Measurements from ENCODE around the gene ARHGEF11. TPM values are rescaled to one million over a fixed set of nuclear protein-coding genes. Genes with fewer than 3 reads are reported as not detected.

ARHGEF11 gene, protein sequence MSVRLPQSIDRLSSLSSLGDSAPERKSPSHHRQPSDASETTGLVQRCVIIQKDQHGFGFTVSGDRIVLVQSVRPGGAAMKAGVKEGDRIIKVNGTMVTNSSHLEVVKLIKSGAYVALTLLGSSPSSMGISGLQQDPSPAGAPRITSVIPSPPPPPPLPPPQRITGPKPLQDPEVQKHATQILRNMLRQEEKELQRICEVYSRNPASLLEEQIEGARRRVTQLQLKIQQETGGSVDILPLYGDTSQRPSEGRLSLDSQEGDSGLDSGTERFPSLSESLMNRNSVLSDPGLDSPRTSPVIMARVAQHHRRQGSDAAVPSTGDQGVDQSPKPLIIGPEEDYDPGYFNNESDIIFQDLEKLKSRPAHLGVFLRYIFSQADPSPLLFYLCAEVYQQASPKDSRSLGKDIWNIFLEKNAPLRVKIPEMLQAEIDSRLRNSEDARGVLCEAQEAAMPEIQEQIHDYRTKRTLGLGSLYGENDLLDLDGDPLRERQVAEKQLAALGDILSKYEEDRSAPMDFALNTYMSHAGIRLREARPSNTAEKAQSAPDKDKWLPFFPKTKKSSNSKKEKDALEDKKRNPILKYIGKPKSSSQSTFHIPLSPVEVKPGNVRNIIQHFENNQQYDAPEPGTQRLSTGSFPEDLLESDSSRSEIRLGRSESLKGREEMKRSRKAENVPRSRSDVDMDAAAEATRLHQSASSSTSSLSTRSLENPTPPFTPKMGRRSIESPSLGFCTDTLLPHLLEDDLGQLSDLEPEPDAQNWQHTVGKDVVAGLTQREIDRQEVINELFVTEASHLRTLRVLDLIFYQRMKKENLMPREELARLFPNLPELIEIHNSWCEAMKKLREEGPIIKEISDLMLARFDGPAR (N-terminal part only)
- 32.2 and 53.2 TPM in 2 replicates for total RNA-seq (ENCODE audit: low replicate concordance)

GRCh38 chr1:157045250-157046218 lies at the start of gene ARHGEF11:
Gene ARHGEF11, minus strand, starts transcription at chr1:157045742. Its CDS starts 1,412 bp downstream, at chr1:157044330.
- TF ChIP-seq CTCF (IDR thresholded peaks at IDR 0.05; ENCODE audit: insufficient read depth, low read length) = no peak
- DNase-seq (ENCODE audit: low read depth) = peak; percentile 80
- H3K4me3 ChIP-seq (ENCODE audit: low read depth, low read length) = peak within 1 kb of the TSS; percentile 81

DNA sequence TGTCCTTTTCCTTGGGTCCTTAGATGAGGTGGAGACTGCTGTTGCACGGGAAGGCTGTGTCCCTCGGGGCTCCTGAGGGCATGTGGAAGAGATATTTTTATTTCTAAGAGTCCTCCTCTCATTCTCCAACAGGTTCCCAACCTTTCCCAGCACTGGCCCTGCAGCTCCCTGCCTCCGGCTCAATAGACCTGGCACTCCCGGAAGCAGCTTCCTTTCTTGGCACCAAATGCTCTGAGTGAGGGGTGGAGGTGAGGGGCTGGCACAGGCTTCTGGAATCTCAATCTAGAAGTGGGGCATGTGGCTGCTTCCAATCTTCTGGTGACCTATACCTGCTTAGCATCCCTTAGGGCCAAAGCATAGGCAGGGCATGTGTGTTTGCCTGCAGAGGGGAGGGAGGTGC lies 49.5 kb upstream of the ARHGEF11 start:
- no peak overlapping the region for H3K4me3 ChIP-seq (ENCODE audit: low read depth, low read length)
- no peak for TF ChIP-seq CTCF (IDR thresholded peaks at IDR 0.05; ENCODE audit: insufficient read depth, low read length)
- no peak for DNase-seq (ENCODE audit: low read depth)

GRCh38 chr1:157092831-157093230 lies 47.3 kb upstream of the ARHGEF11 start:
- DNase-seq (ENCODE audit: low read depth) = peak; percentile 18
- no peak overlapping the region for H3K4me3 ChIP-seq (ENCODE audit: low read depth, low read length)
- no peak for TF ChIP-seq CTCF (IDR thresholded peaks at IDR 0.05; ENCODE audit: insufficient read depth, low read length)

DNA sequence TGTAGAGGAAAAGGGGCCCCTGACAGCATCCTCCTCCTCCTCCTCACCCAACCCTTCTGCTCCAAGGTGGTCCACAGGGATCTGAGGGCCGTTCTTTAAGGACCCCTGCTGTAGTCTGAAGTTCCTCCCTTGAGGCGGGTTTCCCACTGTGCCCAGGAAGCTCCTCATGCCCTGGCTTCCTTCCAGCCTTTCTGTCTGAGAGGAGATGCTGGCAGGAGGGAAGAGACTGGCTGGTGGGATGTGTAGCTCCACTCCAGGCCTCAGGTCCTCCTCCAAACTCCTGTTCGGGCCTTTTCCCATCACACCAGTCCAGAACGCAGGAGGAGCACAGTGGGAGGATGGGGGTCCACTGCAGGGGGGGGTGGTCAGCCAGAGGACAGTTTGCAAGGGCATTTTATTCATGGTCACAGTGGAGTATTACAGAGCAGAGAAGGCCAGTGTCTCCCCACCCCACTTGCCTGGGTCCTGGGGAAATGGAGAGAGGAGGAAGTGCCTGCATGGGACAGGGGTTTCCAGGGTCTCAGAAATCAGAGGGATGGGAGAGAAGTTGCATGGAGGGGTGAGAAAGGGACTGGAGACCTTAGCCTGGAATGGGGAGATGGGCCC lies 46.2 kb upstream of the ARHGEF11 start:
- TF ChIP-seq CTCF (IDR thresholded peaks at IDR 0.05; ENCODE audit: insufficient read depth, low read length) = no peak
- no peak overlapping the region for H3K4me3 ChIP-seq (ENCODE audit: low read depth, low read length)
- no peak for DNase-seq (ENCODE audit: low read depth)

- no peak for DNase-seq (ENCODE audit: low read depth)
- TF ChIP-seq CTCF (IDR thresholded peaks at IDR 0.05; ENCODE audit: insufficient read depth, low read length) = no peak
- no peak overlapping the region for H3K4me3 ChIP-seq (ENCODE audit: low read depth, low read length)
Measured at GRCh38 chr1:157091186-157091585, 45.6 kb upstream of the ARHGEF11 start.

DNA sequence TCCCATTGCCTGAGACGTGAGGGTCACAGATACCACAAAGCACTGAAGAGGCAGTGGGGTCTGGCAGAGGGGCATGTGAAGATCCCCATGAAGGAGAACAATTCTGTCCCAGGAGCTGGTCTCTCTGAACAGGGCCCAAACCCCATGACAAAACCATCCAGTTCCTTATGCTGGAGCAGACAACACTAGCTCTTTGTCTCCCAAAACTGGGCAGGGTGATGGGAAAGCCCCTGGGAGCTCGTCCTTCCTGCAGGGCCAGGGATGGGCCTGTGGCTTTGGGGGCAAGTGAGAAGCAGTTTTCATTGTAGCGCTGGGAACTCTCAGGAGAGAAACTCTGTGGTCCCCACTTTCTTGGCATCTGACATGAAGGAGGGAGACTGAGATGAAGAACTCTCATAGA lies 45.2 kb upstream of the ARHGEF11 start:
- H3K4me3 ChIP-seq (ENCODE audit: low read depth, low read length) = no peak overlapping the region
- TF ChIP-seq CTCF (IDR thresholded peaks at IDR 0.05; ENCODE audit: insufficient read depth, low read length) = no peak
- DNase-seq (ENCODE audit: low read depth) = no peak
